ENCODE measurements around the gene KCNJ5. TPM values are rescaled to one million over a fixed set of nuclear protein-coding genes. Genes with fewer than 3 reads are reported as not detected.

The KCNJ5 gene
- total and polyA plus RNA-seq, 10 of the 15 experiments (the other 5 are each of a cell fraction or from before 2014, with no cell fraction given): 0.03 TPM; not detected in 8

DNA sequence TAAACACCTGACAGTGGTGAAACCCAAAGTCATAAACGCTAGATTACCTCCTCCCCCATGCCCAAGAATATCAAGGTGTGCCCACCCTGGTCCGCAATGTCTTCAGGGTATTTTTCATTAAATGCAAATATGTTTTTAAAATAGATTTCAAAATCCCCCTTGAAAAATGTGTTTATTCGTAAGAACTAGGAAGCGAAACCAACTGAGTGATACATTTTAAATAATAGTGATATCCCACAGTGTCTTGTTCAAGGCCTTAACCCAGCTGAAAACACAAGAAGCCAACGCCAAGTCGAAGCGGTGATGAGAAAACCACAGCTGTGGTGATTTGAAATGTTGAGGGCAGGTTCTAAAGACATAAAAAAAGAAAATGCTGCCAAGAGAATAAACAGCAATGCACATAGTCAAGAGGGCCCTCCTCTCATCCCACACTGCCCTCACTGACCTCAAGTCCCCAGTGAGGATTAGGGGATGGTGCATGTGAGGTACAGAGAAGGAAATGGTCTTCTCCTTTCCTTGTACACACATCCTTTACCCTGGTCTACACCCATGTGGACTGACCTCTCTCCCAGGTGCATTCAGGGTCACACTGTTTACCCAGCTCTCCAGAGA lies 49.6 kb upstream of the KCNJ5 start:
- peak; percentile 7 for FAIRE-seq
- BruUV-seq (replicated peaks): no TSS peak
- DNase-seq (ENCODE audit: low read depth, low spot score): peak; percentile 64
- peak overlapping the region; percentile 57 for H3K27ac ChIP-seq (ENCODE audit: control insufficient read depth, insufficient read depth)
- no peak overlapping the region for H3K9ac ChIP-seq (ENCODE audit: control insufficient read depth, insufficient read depth, low read length)
- SMC1A ChIA-PET (ENCODE audit: uncharacterized antibody, unreplicated experiment): interaction anchor here (0.7 to 10.5 kb wide), 4 partner anchors 8 to 1605 kb away, joined by 3 to 89 read pairs (median 8); no protein-coding TSS in a partner anchor
- H3K79me2 ChIP-seq (ENCODE audit: control insufficient read depth, insufficient read depth, low read length): no peaks in the 10 kb centered on the region
- H3K4me3 ChIP-seq: no peak overlapping the region
- ATAC-seq: peak; percentile 88
- no peaks in the 10 kb centered on the region for H3K27me3 ChIP-seq (replicated peaks in 1 of 2; ENCODE audit: control insufficient read depth in 2 of 2, insufficient read depth in 2 of 2, low read length in 1 of 2)
- CTCF ChIA-PET: interaction anchor here (0.9 to 11.8 kb wide), 4 partner anchors 10 to 685 kb away, joined by 3 to 80 read pairs (median 16); no protein-coding TSS in a partner anchor
- peak overlapping the region; percentile 67 for H2AFZ ChIP-seq (ENCODE audit: control insufficient read depth, low read depth, low read length)
- peaks cover 29% of the 10 kb centered on the region for H3K4me1 ChIP-seq (ENCODE audit: control insufficient read depth, insufficient read depth, low read length)
- WGBS (ENCODE audit: insufficient coverage, insufficient replicate concordance, low lambda C conversion rate, missing lambda C conversion rate): 15% methylated on average over 7 of the region's 7 CpGs
- no peaks in the 10 kb centered on the region for H3K36me3 ChIP-seq (ENCODE audit: control insufficient read depth in 2 of 2, insufficient read depth in 2 of 2, low read length in 1 of 2)
- H3K4me2 ChIP-seq (ENCODE audit: control insufficient read depth, insufficient read depth): no peak overlapping the region; the same call in 1 of the 2 replicates
- POLR2A ChIA-PET: interaction anchor here (1.8 kb wide), 1 partner anchor 11 kb away, joined by 4 read pairs; no protein-coding TSS in a partner anchor
- H3K9me3 ChIP-seq (replicated peaks; ENCODE audit: control insufficient read depth, insufficient read depth, low read length): no peaks in the 10 kb centered on the region
- in situ Hi-C loops (cut with MboI): loop anchor here (25.0 kb wide), 1 partner anchor 204 kb away; no protein-coding TSS in a partner anchor
- no peaks in the 10 kb centered on the region for H4K20me1 ChIP-seq (ENCODE audit: control insufficient read depth, insufficient read depth)
- intact Hi-C loops (cut with micrococcal nuclease; ENCODE audit: unreplicated experiment): no loop called here
- RAD21 ChIA-PET (ENCODE audit: unreplicated experiment): interaction anchor here (0.7 to 2.8 kb wide), 3 partner anchors 10 to 213 kb away, joined by 3 to 14 read pairs (median 4); no protein-coding TSS in a partner anchor
- peak; percentile 47; the same call in 1 of the 2 replicates for TF ChIP-seq DPF2 (IDR thresholded peaks at IDR 0.05)
- peak; percentile 22; the same call in 1 of the 2 replicates for TF ChIP-seq IKZF1 (conservative IDR thresholded peaks at IDR 0.05)
- peak; percentile 58 for TF ChIP-seq SPI1 (IDR thresholded peaks at IDR 0.05; ENCODE audit: borderline replicate concordance, insufficient read depth, low read depth, low read length)
- TF ChIP-seq ATF2 (IDR thresholded peaks at IDR 0.05; ENCODE audit: low read length): peak; percentile 77
- peak; percentile 24; the same call in 1 of the 2 replicates for TF ChIP-seq CBFB (IDR thresholded peaks at IDR 0.05; ENCODE audit: low read depth)
- TF ChIP-seq SKIL (IDR thresholded peaks at IDR 0.05; ENCODE audit: low read depth, poor library complexity, severe bottlenecking): no peak
- TF ChIP-seq IKZF2 (IDR thresholded peaks at IDR 0.05): peak; percentile 58 to 59; a peak in 3 of 4 replicates
- peak; percentile 60; the same call in 1 of the 2 replicates for TF ChIP-seq ZNF687 (IDR thresholded peaks at IDR 0.05)
- TF ChIP-seq ZZZ3 (IDR thresholded peaks at IDR 0.05; ENCODE audit: control insufficient read depth, insufficient read length, low read depth): no peak
- TF ChIP-seq NR2F1 (conservative IDR thresholded peaks at IDR 0.05): peak; percentile 71
- TF ChIP-seq RUNX3 (IDR thresholded peaks at IDR 0.05; ENCODE audit: low read length): peak; percentile 89
